GM21529 (cell line): Measurements from ENCODE around the gene MAOB.
"Not testable (repeated sequence)": the region's sequence is repeated elsewhere in the genome, so short reads cannot be mapped to it uniquely, and the experiment has no call there.

Source experiments
- ATAC-seq: cut with Tn5 transposase; IDR thresholded peaks from one replicate; pipeline ENCODE4 v1.9.1; 2021; ENCODE audit not compliant: unreplicated experiment

MAOB gene

DNA sequence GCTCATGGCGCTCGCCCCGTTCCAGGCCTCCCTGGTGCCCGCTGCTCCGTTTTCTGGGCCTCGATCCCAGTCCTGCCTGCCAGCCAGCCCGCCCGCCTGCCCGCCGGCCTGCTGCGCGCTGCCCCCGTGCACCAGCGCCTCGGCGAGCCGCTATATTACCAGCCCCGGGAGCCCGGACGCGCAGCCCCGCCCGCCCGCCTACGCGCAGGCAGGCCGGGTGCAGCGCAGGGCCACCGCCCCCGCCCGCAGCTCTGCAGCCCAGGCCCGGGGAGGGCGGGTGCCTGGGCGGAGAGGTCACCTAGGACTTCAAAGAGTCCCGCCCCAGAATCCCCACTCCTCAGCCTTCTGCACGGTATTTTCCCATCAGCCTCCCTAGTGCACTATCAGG lies at the start of gene MAOB:
TSS of gene MAOB (minus strand) at position 157 of the 388 bp plus-strand sequence. CDS start at position 6, 151 bp downstream.
- no peak for ATAC-seq

DNA sequence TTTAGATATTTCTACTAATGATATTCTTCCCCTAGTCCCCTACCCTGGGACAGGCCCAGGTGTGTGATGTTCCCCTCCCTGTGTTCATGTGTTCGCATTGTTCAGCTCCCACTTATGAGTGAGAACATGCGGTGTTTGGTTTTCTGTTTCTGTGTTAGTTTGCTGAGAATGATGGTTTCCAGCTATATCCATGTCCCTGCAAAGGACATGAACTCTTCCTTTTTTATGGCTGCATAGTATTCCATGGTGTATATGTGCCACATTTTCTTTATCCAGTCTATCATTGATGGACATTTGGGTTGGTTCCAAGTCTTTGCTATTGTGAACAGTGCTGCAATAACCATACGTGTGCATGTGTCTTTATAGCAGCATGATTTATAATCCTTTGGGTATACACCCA lies 39.8 kb upstream of the MAOB start:
- ATAC-seq: not testable (repeated sequence)

DNA sequence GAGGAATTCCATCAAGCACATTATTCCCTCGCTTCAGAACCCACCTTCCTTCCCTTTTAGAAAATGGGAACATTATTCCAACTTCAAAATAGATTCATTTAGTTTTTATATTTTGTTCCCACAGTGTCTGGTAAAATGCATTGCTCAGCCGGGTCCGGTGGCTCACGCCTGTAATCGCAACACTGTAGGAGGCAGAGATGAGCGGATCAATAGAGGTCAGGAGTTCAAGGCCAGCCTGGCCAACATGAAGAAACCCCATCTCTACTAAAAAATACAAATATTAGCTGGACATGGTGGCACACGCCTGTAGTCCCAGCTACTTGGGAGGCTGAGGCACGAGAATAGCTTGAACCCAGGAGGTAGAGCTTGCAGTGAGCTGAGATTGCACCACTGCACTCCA lies 28.5 kb upstream of the MAOB start:
- not testable (repeated sequence) for ATAC-seq

DNA sequence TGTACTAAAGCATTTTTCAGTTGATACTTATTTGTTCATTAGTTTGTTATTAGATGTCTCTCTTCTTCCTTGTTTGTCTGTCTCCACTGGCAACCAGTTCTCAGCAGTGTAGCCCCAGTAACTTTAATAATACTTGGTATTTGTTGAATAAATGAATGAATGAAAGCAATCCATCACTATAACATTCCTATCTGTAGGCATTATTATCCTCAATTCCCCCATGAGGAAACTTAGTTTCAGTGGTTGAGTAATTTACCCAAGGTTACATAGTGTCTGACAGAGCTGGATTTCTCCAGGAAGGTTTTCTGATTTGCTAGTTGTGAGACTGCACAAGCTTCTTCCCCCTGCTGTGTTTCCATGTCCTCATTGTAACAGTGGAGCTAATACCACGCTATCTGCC lies 27.8 kb upstream of the MAOB start:
- ATAC-seq: no peak

DNA sequence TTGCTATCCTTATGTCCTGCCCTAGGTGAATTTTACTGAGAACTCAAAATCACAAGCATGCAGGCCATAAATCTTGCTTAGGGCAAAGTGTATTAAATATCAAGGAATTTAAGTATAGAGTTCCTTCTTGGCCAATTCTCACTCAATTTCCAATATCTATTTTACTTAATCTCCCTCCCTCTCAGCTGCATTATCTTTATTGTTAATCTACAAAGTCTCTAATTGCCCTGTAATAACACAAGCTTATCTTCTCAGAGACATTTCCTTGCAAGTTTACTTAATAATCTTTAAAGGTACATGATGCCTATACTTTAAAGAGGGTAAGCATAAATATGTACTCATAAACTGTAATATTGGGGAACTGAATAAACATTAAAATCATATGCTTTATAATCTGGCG lies 26.9 kb upstream of the MAOB start:
- no peak for ATAC-seq

- ATAC-seq: no peak
These were observed 17.9 kb upstream of the MAOB start for GRCh38 chrX:43899878-43900815.

- no peak for ATAC-seq
These were observed 16.3 kb upstream of the MAOB start for GRCh38 chrX:43898406-43899035.

GRCh38 chrX:43897290-43897689 lies 15.0 kb upstream of the MAOB start:
- no peak for ATAC-seq

GRCh38 chrX:43892336-43892870 lies 10.2 kb upstream of the MAOB start:
- ATAC-seq: no peak

- ATAC-seq: no peak
These were observed 3.4 kb upstream of the MAOB start for GRCh38 chrX:43885617-43886016.

- no peak for ATAC-seq
These were observed 598 bp downstream of the MAOB start for GRCh38 chrX:43881410-43882293.

- no peak for ATAC-seq
These were observed 1.8 kb downstream of the MAOB start for GRCh38 chrX:43880425-43880824.

DNA sequence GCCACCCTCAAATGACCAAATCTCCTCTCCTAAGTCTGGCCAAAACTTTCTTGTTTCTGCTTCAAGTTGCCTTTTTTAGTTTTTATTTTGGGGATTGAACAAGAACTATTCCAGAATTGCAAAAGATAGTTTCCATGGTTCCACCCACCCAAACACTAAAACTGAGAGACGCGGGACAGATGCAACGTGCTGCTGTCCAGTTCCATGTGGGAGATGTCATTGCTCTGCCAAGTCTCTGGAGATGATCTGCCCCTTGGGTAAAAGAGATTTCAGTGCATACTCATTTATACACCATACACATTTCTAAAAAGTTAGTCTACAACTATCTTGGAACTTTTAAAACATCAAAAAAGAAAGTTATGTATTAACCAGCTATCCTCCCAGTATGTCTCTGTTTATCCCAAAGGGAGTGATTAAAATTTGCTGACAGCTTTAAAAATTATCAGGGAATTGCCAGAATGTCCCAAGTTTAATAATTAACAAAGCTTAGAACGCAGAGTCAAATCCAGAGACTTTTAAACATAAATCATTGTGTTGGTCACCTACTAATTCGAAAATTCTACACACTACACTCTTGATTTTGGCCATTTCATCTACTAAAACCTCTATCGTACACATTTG lies 3.2 kb downstream of the MAOB start:
- no peak for ATAC-seq

DNA sequence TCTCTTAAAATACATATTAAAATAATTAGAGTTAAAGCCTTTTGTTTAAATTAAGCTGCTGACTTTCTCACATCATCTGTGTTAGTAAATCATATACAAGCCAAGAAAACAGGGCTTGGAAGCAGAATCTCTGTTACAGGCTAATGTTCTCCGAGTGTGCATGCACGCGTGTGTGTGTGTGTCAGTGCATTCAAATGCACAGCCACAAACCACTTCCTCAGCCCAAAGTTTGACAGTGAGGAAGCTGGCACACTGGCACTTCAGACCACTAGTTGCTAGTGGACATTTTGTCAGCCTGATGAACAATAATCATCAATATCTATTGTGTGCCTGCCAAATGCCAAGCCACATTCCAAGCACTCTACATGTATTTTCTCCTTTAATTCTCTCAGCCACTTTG lies 5.6 kb downstream of the MAOB start:
- no peak for ATAC-seq

- ATAC-seq: no peak
These were observed 11.4 kb downstream of the MAOB start for GRCh38 chrX:43870758-43871419.

GRCh38 chrX:43870011-43870410 lies 12.2 kb downstream of the MAOB start:
- ATAC-seq: no peak

- ATAC-seq: no peak
These were observed 13.5 kb downstream of the MAOB start for GRCh38 chrX:43868791-43869190.

- ATAC-seq: no peak
These were observed 15.8 kb downstream of the MAOB start for GRCh38 chrX:43866423-43866822.

DNA sequence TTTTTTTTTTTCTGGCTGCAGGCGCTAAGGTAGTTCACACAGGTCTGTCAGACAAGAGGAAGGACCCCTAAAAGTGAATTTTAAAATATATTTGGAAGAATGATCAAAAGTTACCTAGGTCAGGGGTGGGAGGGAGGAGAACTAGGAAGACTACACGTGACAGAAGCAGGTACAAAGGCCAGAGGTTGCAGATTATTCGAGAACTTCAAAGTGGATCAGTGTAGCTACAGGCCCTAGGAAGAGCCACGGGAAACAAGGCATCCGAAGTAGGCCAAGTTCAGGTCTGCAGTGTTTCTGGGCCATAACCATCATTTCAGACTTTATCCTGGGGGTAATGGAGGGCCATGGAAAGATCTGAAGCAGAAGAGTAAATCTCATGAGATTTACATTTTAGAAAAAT lies 16.5 kb downstream of the MAOB start:
- ATAC-seq: no peak

- no peak for ATAC-seq
These were observed 19.8 kb downstream of the MAOB start for GRCh38 chrX:43862434-43862833.
